Mucosa of gallbladder (tissue), 1 donor: ENCODE measurements around the gene DCHS2. TPM values are rescaled to one million over a fixed set of nuclear protein-coding genes. Genes with fewer than 3 reads are reported as not detected.
A peak's percentile ranks its signal among the peaks of the same experiment; 100 is the strongest.

Experiments
- DNase-seq: peaks from one replicate; pipeline ENCODE4 v3.0.0-alpha.2; 2020; ENCODE audit warnings: low spot score
- total RNA-seq: library from RNA; stranded (reverse); gene quantifications from one replicate; pipeline ENCODE4 v1.2.1, GENCODE V29; 2021
- donor health status: DM: no; HTN: no; CAD: no.

DCHS2 gene
- total RNA-seq, 1 donor from 2014 or later = 14.2 TPM

DNA sequence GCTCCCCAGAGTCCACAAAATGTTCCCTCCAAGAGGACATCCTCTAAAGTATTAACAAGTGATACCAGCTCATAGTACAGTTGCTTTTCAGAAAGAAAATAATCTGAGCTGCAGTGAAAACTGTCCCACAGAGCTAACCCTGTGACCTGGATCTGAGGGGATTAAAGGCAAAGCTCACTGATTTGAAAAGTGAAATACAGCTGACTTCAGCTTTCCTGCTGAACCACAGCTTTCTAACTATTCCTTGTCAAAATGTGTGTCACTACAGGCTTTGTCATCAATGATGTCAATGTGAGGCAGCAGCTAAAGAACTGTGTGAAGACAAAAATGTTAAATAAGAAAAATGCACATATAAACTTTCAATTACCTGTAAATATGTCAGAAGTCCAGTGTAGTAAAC, 36.9 kb downstream of the DCHS2 start:
- no peak for DNase-seq

DNA sequence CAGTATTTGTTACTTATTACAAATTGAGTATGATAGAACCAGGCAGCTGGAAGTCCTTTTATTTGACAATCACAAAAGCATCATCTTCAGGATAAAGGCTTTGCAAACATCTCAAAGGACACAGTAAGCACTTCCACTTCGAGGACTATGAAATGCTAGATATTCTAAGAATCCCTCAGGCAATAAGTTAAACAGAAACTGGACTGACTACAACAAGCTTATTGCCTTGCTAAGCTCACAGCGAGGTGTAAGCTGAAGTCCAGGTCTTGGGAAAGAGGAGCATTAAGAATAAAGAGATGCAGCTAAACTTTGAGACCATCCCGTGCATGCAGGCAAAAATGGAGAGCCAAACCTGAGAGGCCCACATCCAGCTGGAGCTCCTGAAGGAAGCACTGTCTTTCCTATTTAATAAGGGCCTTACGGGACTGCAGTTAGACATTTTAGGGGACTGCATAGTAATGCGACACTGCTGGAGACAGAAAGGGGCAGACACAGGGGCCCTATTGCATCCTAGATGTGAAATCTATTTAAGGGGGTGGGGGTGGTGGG, 38.7 kb downstream of the DCHS2 start:
- no peak for DNase-seq

DNA sequence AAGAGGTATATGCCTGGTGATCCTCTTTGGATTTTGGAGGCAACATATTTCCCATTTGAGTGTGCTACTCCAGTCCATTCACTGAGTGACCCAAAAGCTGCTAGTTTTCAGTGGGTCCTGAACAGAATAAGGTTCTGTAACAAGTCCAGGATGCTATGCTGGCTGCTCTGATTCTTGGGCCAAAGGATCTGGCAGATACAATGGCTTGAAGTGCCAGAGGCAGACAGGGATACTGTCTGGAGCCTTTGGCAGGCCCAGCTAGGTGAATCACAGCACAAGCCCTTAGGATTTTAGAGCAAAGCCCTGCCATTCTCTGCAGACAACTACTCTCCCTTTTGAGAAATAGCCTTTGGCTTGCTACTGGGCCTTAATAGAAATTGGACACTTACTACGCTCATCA, 40.6 kb downstream of the DCHS2 start:
- DNase-seq = no peak

DNA sequence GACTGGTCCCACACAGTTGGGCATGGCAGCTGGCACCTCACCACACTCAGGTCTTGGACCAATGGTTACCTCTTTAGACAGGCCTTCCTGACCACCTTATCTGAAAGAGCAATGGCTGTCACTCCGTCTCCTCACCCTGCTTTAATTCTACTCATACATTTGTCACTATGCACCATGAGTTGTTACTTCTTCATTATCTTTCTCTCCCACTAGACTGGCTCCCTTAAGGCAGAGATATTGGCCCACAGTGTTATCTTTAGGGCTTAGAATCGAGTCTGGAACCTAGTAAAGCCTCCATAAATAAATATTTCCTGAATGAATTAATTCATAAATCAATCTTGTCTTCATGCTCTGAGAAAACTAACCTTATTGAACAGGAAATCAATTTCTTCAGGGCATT, 46.6 kb downstream of the DCHS2 start:
- DNase-seq = no peak

DNA sequence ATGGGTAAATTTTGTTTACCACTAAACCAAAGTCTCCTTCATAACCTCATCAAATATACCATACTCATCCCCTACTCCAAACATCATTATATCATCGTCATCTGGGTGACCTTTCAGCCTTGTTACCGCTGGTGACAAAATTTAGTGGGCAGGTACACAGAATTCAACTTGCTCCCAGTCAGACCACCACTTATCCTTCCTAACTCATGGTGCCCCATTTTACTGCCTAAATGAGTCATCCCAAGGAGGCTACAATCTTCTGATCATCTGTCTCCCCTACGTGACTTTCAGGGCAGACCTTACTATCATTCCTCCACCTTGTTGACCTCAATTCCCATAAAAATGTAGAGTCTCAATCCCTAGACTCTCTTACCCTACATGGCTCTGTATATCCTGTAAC, 49.6 kb downstream of the DCHS2 start:
- DNase-seq = no peak

DNA sequence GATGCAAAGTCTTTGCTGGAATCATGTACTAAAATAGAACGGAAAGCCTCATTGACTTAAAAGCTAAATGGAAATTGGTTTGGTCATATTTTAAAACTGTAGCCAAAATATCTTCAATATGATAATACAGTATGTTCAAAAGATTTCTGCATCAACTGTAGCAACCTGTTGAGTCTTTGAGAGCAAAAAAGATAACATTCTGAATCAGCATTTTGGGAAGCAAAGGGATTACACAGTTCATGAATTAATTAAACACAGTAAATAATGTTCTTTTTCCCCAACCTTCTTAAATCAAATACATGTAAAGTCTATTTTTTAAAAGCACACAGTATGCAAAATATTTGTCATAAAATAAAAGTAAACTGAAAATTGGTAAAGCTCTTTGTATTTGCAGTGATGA, 50.5 kb downstream of the DCHS2 start:
- DNase-seq = no peak

DNA sequence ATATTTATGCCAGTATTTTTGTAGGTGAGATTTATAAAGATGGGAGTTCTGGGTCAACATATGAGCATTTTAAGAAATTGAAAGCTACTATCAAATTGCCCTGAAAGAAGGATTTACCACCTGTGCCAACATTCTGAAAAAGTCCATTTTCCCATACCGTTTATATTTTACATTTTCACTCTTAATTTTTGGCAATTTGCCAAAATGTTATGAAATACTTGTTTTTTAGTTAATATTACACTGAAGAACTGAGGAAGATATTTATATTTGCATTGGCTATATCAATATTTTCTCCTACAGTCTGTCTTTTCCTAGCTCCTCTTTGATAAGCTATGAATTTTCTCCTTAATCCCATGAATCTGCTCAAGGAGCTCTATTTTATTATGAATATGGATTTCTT, 52.4 kb downstream of the DCHS2 start:
- DNase-seq = no peak

DNA sequence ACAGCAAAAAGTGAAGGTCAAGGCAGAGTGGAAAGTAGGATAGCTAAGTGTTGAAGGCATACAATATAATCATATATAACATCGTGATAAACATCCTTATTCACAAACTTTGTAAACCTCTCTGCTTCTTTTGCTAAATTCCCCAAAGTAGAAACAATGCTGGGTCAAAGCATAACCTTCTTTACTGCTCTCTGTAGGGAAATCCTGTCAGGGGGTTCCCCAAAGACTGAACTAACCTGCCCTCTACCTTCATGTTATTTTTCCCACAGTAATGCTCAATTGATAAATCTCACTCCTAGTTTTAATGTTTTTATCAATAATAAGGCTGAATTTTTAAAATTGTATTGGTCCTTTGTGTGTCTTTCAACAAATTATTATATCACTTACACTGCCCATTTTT, 55.7 kb downstream of the DCHS2 start:
- DNase-seq = no peak

DNA sequence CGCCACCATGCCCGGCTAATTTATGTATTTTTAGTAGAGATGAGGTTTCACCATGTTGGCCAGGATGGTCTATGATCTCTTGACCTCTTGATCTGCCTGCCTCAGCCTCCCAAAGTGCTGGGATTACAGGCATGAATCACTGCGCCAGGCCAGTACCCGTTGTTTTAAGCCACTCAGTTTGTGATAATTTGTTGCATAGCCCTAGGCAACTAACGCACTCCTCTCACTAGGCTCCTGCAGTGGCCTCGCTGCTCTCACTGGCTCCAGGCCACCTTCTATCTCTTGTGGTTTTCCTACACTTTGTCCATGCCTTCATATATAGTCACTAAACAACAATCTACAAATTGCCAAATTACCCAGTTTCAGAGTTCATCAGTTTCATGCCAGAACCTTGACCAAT, 58.1 kb downstream of the DCHS2 start:
- no peak for DNase-seq

DNA sequence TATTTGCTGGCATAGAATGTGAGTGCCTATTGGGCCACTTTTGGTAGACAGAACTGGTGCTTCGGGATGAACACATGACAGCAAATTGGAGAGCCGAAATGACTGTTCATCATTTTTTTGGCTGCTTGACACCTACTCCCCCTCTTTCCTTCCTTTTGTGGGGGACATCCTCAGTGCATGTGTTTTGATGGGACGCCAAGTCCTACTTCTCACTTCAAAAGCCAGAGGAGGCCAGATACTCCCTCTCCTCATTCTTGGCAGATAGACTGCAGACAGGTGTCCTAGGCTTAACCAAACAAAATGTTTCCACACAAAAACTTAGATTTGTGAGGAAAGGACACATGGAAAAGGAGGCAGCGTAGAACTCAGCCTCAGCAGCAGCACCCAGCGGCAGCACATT, 62.4 kb downstream of the DCHS2 start:
- DNase-seq = no peak

DNA sequence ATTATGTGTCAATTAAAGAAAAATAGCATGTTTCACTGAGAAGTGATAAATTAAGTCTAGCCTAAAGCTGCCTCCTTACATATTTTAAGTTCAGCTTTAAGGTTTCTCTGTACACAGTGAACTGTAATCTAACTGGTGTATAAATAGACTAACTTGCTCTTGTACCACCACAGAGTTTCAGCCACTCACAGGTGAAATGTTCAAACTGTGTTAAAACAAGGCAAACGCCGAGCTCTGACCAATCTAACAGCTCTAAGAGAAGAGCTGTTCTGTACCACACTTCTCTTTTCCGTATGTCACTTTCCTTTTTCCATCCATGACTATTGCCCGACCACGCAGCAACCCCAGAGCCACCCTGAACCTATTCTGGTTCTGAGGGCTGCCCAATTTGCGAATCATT, 64.5 kb downstream of the DCHS2 start:
- no peak for DNase-seq

DNA sequence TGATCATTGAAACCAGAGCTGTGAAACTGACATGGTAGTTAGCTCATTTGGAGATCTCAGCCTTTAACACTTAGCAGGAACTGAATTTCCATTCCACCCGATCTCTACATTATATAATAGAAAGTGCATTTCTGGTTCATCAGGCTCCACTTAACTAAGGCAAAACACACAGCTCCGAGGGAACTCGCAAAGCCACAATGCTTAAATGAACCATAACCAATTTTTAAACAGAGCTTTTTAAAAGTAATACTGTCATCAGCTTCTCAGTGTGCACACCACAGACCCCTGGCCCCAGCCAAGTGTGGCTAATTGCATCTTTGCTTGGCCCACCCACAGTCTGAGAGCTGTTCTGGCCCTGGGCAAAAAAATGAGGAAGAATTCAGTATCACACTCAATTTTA, 66.1 kb downstream of the DCHS2 start:
- DNase-seq = no peak

DNA sequence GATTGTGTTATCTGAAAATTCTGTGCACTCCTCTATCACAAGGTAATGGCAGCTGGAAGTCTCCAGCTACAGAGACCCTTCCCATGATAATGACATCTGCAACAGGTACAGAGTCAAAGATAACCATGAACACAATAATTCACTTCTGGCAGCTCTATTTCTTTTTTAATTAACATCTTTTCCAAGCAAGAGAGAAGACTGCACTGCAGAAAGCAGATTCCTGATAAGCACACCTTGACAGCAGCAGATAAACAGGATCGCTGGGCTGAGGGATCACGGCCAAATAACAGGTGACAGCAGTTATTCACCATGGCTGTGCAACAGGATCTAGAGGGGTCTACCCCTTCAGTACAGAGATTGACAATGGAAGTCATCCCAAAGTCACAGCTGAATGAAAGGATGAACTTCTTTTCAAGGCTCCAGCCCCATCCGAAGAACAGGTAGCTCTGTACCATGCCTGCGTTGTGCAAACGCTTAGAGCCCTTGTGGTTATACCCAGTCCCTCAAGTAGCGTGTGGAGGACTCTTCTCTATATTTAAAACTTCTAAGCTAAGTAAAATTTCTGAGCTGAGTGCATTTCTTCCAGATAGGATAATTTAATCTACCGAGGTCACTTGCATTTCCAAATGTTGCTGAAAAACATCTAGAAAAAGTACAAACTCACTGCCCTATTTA, 66.7 kb downstream of the DCHS2 start:
- no peak for DNase-seq

DNA sequence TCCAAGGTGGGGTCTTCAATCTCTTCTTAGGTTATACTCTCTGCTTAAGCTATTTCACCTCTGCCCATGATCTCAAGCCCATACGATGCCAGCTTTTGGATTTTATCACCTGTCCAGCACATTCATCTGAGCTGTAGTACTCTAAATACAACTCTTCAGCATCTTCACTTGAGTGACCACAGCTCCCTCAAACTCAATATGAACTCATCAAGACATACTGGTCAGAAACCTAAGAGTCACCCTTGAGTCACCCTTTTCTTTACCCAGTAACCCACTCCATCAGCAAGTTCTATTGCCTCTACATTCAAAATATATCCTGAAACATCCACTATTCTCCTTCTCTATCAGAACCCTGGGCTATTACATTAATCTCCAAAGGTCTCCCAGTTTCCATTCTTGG, 69.4 kb downstream of the DCHS2 start:
- no peak for DNase-seq

DNA sequence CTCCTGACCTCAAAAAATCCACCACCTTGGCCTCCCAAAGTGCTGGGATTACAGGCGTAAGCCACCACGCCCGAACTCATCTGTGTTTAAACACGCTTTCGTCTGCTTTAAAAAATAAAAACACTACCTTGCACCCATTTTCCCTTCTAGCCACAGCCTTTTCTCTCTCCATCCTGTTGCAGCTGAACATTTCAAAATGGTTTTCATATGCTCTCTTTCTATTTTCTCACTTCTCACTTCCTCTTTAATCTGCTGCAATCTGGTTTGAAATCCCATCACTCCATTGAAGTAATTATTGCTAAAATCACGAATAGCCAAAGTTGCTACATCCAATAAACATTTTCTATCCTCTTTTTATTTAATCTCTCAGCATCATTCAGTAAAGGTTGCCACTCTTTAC, 70.0 kb downstream of the DCHS2 start:
- DNase-seq = no peak

DNA sequence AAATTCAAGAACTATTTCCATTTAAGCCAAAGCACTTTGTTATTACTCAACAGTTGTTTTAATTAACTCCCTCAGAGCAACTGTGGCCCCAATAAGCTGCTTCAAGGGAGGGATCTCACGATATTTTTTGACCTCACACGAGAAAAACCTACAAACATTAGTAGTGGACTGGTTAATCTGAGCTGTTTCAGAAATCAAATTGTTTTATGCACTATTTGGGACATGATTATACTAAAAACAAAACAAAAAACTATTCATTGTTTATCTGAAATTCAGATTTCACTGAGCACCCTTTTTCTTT, 74.3 kb downstream of the DCHS2 start:
- DNase-seq = no peak

DNA sequence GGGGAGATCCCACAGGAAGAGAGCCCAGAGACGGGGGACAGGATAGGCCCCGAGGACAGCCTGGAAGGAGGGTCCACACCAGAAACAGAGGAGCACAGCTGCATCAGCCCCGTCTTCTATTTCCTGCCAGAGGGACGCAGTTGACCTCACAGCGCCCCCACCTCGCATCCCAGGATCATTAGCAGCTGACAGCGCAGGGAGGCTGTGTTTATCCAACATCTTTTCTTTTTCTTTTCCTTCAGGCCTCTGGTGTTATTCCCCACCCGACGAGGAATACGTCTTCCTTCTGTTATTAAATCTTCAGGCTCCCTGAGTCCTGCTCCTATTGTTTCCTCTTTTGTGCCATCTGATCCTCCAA, 75.4 kb downstream of the DCHS2 start:
- peak; percentile 14 for DNase-seq

DNA sequence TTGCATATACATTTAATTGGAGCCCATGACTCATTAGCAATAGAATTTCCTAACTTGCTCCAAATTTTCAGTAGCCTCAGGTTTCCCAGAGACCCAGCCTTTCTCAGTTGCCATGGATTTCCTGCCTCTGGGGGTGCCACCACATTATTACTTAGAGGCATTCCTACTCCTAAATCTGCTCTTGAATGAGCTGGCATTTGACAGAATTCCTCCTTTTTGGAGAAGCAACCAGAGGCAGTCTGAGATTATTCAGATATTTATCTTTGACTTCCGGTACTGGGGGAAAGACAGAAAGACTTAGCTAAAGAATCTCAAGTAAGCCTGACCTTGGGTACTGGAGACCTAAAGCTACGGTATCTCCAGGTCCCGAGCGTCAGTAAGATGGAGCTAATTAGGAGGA, 76.3 kb downstream of the DCHS2 start:
- no peak for DNase-seq

DNA sequence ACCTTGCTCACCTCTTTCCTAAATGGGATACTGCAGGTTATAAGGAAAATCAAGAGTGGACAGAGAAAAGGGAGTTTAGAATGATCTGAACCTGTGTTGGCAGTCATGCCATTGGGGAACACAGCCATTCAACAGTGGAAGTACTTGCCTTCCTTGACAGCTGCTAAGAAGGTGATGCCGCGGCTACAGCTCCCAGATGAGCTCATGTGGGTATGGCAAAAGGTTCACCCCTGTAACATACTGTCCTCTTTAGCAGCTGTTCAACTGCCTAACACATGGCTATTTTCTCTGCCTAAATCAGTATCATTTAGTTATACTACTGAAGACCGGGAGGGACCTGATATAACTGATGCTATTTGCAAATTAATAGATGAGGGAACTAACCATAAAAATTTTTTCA, 76.8 kb downstream of the DCHS2 start:
- DNase-seq = no peak

DNA sequence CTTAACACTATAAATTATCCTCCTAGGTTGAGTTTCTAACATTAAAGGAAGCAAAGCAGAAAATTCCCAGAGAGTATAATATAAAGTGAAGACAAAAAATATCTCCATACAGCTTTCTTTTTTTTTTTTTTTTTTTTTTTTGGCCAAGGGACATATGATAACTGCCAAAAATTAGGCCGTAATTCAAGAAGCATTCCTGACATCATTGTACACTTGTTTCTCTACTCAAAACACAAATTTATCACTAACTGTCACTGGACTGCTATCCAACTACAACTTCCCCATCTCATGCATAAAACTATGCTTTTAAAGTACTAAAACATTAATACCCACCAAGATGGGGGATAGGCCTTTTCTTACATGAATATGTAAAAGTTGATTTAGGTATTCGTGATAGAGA, 77.2 kb downstream of the DCHS2 start:
- no peak for DNase-seq

DNA sequence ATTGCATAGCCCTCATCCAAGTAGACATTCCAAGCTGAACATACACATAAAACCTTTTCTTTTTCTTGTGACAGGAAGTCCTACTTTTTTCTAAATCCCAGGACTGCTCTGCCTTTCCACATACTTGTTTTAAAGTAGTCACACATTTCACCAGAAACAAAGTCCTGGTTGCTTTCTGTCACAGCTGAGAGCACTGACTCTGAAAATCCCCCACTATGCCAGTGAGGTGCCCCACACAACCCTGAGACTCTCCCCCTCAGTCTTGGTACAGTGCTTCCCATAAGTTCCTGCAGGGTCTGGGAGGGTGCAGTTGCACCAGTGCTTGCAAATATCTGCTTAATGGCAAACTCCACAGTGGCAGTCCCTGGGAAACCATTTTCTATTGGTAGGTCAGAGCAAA, 84.2 kb downstream of the DCHS2 start:
- DNase-seq = no peak

DNA sequence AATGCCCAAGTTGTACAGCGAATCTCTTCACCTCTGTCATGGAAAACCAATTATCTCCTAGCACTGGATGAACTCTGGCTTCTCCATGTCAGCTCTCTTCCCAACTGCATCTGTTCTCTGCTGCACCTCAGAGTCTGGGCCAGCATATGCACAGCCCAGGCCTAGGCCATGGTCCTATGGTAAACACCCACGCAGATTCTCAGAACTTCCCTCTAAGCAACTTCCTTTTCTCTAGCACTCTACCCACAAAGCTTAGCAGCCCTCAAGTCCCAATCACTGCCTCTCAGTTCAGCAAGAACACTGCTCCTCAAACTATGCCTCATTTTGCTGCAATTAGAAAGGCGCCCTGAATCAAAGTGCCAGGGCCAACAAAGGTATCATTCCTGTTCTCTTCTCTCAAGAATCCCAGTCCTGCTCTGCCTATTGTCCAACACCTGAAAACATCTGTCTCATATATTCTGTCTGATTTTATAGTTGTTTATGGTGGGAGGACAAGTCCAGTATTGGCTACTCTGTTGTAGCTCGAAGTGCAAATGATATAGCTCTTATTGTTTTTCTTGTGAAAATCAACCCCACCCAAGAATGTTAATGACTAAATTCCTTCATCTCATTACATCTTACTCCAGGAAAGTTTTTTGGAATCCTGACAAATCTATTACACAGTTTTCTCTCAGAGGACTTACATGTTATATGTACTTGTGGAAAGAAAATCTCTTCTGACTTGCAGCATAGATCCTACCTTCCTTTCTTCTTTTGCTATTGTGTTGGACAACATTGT, 85.4 kb downstream of the DCHS2 start:
- DNase-seq = no peak

DNA sequence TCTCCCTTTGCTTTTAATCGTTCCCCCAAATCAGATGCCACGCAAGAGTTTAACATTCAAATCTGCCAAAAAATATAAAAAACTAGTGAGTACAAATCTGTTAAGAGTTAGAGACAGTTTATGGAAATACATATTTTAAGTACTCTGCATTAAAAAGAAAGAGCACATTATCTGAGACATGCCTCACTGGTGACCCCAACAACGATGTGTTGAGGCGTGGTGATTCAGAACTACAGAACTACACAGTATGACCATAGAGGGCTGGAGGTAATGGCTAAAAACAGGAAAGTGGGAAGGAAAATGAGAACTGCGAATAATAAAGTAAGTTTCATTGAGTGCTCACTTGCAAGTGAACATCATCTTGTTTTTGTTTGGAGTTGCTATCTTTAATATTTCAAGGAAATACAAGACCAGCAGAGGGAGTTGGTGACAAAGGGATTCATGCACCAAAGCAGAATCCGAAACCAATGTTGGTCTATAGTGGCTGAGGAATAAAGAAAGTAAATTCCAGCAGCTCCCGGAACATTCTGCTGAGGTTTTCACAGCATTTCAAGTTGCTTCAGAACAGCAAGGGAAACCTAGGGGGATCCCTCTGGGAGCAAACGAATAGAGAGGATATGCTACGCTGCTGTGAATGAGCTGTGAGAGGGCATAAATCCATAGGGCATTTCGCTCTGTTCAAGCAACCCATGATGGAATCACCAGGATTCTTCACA, 92.2 kb downstream of the DCHS2 start:
- DNase-seq = peak; percentile 28
